ENCODE results near the gene ARL3. TPM values are rescaled to one million over a fixed set of nuclear protein-coding genes. Genes with fewer than 3 reads are reported as not detected.

Gene ARL3
- total RNA-seq, 1 experiment from 2014 or later: 2.6 TPM

- DNase-seq (ENCODE audit: low read depth, low spot score): no peak
- in situ Hi-C loops (cut with HindIII; ENCODE audit: low pct_unique_long_range_greater_than_20kb, low sequenced_read_pairs): no loop called here
Observed at GRCh38 chr10:102634686-102635085, 79.5 kb downstream of the ARL3 start.

DNA sequence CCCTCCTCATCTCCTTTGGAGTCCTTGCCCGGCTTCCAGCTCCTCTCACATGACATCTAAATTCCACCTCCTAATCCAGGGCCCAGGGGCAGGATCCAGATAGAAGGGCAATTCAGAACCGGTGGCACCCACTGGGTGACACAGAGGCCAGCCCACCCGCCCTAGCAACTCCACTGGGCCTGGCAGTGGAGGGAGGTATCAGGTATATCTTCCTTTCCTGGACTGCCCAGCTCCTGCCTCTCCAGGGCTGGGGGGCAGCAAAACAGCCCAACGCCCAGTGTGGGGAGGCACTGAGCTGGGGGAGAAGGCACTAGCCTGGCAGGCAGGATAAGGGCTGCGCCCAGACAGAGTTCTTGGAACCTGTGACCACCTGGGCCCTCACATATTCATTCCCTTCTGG, 80.3 kb downstream of the ARL3 start:
- no peak for DNase-seq (ENCODE audit: low read depth, low spot score)
- in situ Hi-C loops (cut with HindIII; ENCODE audit: low pct_unique_long_range_greater_than_20kb, low sequenced_read_pairs): no loop called here

DNA sequence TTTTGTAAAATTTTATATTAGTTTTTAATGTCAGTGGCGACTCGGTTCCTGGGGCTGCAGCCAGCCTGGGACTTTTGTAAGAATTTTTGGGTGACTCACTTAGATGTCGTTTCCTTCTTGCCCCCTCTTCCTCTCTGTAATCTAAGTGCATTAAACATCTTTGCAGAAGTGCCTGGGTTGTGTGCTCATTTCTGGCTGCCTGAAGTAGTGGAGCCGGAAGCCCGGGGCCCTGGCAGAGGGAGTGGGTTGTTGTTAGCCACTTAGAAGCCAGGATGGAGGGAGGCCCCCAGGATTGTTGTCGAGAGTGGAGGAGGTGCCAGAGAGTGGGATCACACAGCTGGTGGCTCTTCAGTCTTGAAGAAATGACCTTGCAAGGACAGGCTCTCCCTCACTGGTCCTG, 80.9 kb downstream of the ARL3 start:
- in situ Hi-C loops (cut with HindIII; ENCODE audit: low pct_unique_long_range_greater_than_20kb, low sequenced_read_pairs): no loop called here
- no peak for DNase-seq (ENCODE audit: low read depth, low spot score)

GRCh38 chr10:102632394-102633111, 81.6 kb downstream of the ARL3 start:
- DNase-seq (ENCODE audit: low read depth, low spot score): no peak

GRCh38 chr10:102631525-102632393, 82.4 kb downstream of the ARL3 start:
- in situ Hi-C loops (cut with HindIII; ENCODE audit: low pct_unique_long_range_greater_than_20kb, low sequenced_read_pairs): no loop called here
- DNase-seq (ENCODE audit: low read depth, low spot score): no peak

More at GRCh38 chr10:102632394-102633111, 81.6 kb downstream of the ARL3 start:
- in situ Hi-C loops (cut with HindIII; ENCODE audit: low pct_unique_long_range_greater_than_20kb, low sequenced_read_pairs): no loop called here

- in situ Hi-C loops (cut with HindIII; ENCODE audit: low pct_unique_long_range_greater_than_20kb, low sequenced_read_pairs): no loop called here
- no peak for DNase-seq (ENCODE audit: low read depth, low spot score)
Observed at GRCh38 chr10:102630663-102631062, 83.5 kb downstream of the ARL3 start.

- peak; percentile 17 for DNase-seq (ENCODE audit: low read depth, low spot score)
- in situ Hi-C loops (cut with HindIII; ENCODE audit: low pct_unique_long_range_greater_than_20kb, low sequenced_read_pairs): no loop called here
Observed at GRCh38 chr10:102629661-102630614, 84.3 kb downstream of the ARL3 start.

GRCh38 chr10:102628451-102628911, 85.7 kb downstream of the ARL3 start:
- in situ Hi-C loops (cut with HindIII; ENCODE audit: low pct_unique_long_range_greater_than_20kb, low sequenced_read_pairs): no loop called here
- DNase-seq (ENCODE audit: low read depth, low spot score): no peak

DNA sequence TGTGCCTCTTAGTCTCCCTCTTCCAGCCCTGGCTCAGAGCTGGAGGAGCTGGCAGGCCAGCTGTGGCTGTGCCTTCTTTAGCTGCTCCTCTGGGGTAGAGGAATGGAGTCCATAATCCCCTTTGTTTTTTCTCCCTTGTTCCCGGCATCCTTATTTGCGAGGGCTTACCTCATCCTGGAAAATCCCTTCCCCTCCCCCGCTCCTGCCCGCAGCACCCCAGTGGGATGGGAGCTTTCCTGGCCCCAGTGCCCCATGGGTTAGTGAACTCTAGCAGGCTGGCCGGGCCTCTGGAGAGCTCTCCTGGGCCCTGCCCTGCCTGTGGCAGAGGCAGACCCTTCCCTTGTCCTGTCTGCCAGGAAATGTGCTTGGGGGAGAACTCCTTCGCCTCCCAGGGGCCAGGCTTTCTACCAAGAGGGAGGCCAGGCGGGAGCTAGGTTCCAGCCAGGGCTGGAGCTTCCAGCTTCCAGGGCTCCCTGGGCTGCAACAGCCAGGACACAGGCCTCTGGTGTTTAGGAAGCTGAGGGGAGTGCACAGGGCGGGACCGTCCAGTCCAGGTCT, 86.4 kb downstream of the ARL3 start:
- DNase-seq (ENCODE audit: low read depth, low spot score): no peak
- in situ Hi-C loops (cut with HindIII; ENCODE audit: low pct_unique_long_range_greater_than_20kb, low sequenced_read_pairs): no loop called here

DNA sequence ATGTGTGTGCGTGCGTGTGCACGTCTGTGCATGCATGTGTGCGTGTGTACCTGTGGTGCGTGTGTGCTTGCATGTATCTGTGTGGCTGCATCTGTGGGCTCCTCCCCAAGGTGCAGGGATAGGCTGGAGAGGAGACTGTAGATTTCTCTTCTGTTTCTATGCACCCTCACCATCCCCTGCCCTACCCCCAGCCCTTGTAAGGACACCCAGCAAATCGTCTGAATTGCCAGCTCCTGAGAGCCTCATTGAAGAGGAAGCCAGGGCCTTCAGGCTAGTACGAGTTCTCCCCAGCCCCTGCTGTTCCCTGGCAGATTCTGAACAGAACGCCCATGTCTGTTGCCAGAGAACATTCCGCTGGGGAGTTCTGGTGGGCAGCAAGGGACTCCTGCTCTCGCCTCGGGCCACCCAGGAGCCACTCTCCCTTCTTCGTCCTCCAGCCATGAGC, 86.9 kb downstream of the ARL3 start:
- in situ Hi-C loops (cut with HindIII; ENCODE audit: low pct_unique_long_range_greater_than_20kb, low sequenced_read_pairs): no loop called here
- DNase-seq (ENCODE audit: low read depth, low spot score): no peak

- DNase-seq (ENCODE audit: low read depth, low spot score): no peak
- in situ Hi-C loops (cut with HindIII; ENCODE audit: low pct_unique_long_range_greater_than_20kb, low sequenced_read_pairs): no loop called here
Observed at GRCh38 chr10:102626026-102626685, 88.0 kb downstream of the ARL3 start.

DNA sequence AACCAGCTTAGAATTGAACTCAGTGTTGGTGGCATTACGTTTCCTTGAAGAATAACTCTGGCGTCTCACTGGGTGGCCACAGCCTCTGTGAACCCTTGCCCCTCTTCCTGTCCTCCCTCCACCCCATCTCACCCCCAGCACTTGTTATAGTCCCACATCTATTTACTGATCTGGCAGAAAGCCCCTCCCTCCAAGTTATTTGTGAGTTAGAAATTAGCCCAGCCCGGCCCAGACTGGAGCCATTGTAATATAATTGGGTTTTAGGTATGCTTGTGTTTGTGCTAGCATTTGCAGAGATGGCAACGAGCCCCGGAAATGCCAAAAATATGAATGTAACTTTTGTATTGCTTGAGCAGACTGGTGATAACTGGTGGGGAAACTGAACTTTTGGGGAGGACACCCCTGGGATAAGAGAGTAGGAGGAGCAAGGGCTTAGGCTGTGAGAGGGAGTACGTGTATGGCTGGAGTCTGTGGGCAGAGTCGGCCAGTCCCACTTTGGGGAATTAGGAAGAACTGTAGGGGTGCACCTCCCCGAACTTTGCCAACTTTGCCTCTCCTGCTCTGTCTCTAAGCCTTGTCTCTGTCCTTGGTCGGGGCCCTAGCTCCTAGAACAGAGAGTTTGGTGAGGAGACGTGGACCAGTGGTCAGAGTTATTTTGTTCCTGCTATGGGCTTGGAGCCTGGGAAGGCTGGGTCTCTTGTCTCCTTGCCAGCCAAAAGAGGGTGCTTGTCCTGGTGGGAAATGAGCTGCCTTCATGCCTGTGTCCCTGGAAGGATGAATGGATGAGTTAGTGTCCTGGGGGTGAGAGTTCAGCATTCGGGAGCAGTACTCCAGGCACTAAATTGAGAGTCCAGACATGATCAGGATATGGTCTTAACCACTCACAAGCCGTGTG, 89.2 kb downstream of the ARL3 start:
- in situ Hi-C loops (cut with HindIII; ENCODE audit: low pct_unique_long_range_greater_than_20kb, low sequenced_read_pairs): no loop called here
- no peak for DNase-seq (ENCODE audit: low read depth, low spot score)

- in situ Hi-C loops (cut with HindIII; ENCODE audit: low pct_unique_long_range_greater_than_20kb, low sequenced_read_pairs): no loop called here
- DNase-seq (ENCODE audit: low read depth, low spot score): no peak
Observed at GRCh38 chr10:102624094-102624493, 90.1 kb downstream of the ARL3 start.

Data from SK-MEL-5 (cell line).